Neural cell (in vitro differentiated cells): ENCODE results near the gene BRIP1.
"Not testable (repeated sequence)": the region's sequence is repeated elsewhere in the genome, so short reads cannot be mapped to it uniquely, and the experiment has no call there.

Source experiments
- EP300 ChIP-seq: fragments of 450-650 bp; conservative IDR thresholded peaks from 2 replicates; pipeline ENCODE4 v1.6.1; 2014; ENCODE audit warnings: antibody characterized with exemption, mild to moderate bottlenecking, moderate library complexity; ENCODE audit not compliant: poor library complexity, severe bottlenecking
- POLR2AphosphoS5 ChIP-seq: IDR thresholded peaks from 2 replicates; pipeline ENCODE4 v1.6.1; 2012
- TAF1 ChIP-seq: IDR thresholded peaks from 2 replicates; pipeline ENCODE4 v1.6.1; 2012; ENCODE audit warnings: low read depth
- TF ChIP-seq, protein P1 (sequence below): fragments of 450-650 bp; IDR thresholded peaks from 2 replicates; pipeline ENCODE4 v1.5.1; 2014; ENCODE audit warnings: antibody characterized with exemption, mild to moderate bottlenecking, moderate library complexity; ENCODE audit not compliant: poor library complexity, severe bottlenecking

DNA sequence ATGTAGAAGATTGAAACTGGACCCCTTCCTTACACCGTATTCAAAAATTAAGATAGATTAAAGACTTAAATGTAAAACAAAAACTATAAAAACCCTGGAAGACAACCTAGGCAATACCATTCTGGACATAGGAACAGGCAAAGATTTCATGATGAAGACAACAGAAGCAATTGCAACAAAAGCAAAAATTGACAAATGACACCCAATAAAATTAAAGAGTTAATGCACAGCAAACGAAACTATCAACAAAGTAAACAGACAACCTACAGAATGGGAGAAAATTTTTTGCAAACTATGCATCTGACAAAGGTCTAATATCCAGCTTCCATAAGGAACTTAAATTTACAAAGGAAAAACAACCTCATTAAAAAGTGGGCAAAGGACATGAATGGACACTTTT is 37.1 kb downstream of the BRIP1 start:
- TF ChIP-seq, protein P1, sequence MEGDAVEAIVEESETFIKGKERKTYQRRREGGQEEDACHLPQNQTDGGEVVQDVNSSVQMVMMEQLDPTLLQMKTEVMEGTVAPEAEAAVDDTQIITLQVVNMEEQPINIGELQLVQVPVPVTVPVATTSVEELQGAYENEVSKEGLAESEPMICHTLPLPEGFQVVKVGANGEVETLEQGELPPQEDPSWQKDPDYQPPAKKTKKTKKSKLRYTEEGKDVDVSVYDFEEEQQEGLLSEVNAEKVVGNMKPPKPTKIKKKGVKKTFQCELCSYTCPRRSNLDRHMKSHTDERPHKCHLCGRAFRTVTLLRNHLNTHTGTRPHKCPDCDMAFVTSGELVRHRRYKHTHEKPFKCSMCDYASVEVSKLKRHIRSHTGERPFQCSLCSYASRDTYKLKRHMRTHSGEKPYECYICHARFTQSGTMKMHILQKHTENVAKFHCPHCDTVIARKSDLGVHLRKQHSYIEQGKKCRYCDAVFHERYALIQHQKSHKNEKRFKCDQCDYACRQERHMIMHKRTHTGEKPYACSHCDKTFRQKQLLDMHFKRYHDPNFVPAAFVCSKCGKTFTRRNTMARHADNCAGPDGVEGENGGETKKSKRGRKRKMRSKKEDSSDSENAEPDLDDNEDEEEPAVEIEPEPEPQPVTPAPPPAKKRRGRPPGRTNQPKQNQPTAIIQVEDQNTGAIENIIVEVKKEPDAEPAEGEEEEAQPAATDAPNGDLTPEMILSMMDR = not testable (repeated sequence)
- TF ChIP-seq EP300, POLR2AphosphoS5, TAF1: not testable (repeated sequence)
